Activated B cell treated with CpG ODN at 0.5 μM for 24 hours (primary cell): ENCODE data around the gene THAP7. TPM values are rescaled to one million over a fixed set of nuclear protein-coding genes. Genes with fewer than 3 reads are reported as not detected.
"Not testable (repeated sequence)": the region's sequence is repeated elsewhere in the genome, so short reads cannot be mapped to it uniquely, and the experiment has no call there.

Source experiments
- ATAC-seq: fragments of 200-7000 bp; cut with Tn5 transposase; one replicate; pipeline ENCODE4 v1.10.0; 2021; ENCODE audit warnings: low read depth, mild to moderate bottlenecking, moderate library complexity
- CTCF ChIA-PET: fragments of 350-600 bp; sonication (Branson Sonifier 250); formaldehyde crosslinking; loops from one replicate; lab custom pipeline; 2021; ENCODE audit warnings: antibody characterized with exemption; lab: Charles Lee
- POLR2A ChIA-PET: fragments of 350-600 bp; sonication (Branson Sonifier 250); formaldehyde crosslinking; loops from one replicate; lab custom pipeline; 2021; ENCODE audit warnings: antibody characterized with exemption; lab: Charles Lee
- DNase-seq: peaks from one replicate; pipeline ENCODE4 v3.0.0; 2022
- H3K27ac Mint-ChIP-seq: one replicate; pipeline ENCODE4 v1.8.0; 2020; ENCODE audit warnings: mixed read lengths
- H3K27me3 Mint-ChIP-seq: one replicate; pipeline ENCODE4 v1.8.0; 2021; ENCODE audit warnings: mixed read lengths
- H3K36me3 Mint-ChIP-seq: one replicate; pipeline ENCODE4 v1.8.0; 2021; ENCODE audit warnings: low read depth, mixed read lengths
- H3K4me1 Mint-ChIP-seq: one replicate; pipeline ENCODE4 v1.8.0; 2021; ENCODE audit warnings: mixed read lengths
- H3K4me3 Mint-ChIP-seq: one replicate; pipeline ENCODE4 v1.8.0; 2020; ENCODE audit warnings: mild to moderate bottlenecking, mixed read lengths
- H3K9me3 Mint-ChIP-seq: one replicate; pipeline ENCODE4 v1.8.0; 2020; ENCODE audit warnings: mixed read lengths
- intact Hi-C: fragments of 100-400 bp; cut with micrococcal nuclease; formaldehyde crosslinking; loops from one replicate; pipeline ENCODE4 v1.15.1; 2024
- total RNA-seq: library from RNA; stranded (reverse); gene quantifications from 2 replicates; pipeline ENCODE4 v1.2.3, GENCODE V29; 2022
- TF ChIP-seq, protein P1 (sequence below): fragments of 200-600 bp; IDR thresholded peaks from one replicate; pipeline ENCODE4 v1.8.0; 2022; ENCODE audit warnings: antibody characterized with exemption, mild to moderate bottlenecking

The THAP7 gene
- total RNA-seq, 1 donor from 2014 or later = 27.1 TPM

DNA sequence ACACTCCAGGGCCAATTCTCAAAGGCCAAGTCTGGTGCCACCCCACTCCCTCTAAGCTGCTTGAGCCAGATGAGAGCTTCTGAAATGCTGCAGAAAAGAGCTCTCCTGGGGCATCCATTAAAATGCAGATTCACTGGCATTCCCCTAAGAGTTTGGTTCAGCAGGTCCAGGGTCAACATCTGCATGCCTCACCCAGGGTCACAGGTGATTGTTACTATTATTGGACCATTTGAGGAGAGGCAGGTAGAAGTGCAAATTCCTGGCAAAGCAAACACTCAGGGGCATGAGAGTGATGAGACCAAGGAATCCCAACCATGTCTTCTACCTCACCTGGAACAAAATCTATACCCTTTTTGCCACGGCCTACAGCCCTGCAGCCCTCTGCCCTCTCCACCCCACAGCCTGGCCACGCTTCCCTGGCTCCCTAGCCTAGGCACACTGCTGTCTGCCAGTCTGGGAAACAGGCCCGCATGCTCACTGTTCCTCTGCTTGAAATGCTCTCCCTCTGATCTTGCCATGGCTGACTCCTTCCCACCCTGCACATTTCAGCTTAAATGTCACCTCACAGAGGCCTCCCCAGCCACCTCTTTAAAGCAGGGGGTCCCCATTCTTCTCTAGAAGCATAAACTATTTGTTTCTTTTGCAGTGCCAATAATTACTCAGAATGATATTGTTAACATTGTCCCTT lies 8.7 kb upstream of the THAP7 start:
- CTCF ChIA-PET = no interaction called here
- DNase-seq = no peak
- no peak overlapping the region for H3K4me3 Mint-ChIP-seq
- no peaks in the 10 kb centered on the region for H3K36me3 Mint-ChIP-seq
- intact Hi-C loops = loop anchor here (5.0 kb wide), 1 partner anchor 308 kb away; no protein-coding TSS in a partner anchor
- no peak for ATAC-seq
- TF ChIP-seq, protein P1, sequence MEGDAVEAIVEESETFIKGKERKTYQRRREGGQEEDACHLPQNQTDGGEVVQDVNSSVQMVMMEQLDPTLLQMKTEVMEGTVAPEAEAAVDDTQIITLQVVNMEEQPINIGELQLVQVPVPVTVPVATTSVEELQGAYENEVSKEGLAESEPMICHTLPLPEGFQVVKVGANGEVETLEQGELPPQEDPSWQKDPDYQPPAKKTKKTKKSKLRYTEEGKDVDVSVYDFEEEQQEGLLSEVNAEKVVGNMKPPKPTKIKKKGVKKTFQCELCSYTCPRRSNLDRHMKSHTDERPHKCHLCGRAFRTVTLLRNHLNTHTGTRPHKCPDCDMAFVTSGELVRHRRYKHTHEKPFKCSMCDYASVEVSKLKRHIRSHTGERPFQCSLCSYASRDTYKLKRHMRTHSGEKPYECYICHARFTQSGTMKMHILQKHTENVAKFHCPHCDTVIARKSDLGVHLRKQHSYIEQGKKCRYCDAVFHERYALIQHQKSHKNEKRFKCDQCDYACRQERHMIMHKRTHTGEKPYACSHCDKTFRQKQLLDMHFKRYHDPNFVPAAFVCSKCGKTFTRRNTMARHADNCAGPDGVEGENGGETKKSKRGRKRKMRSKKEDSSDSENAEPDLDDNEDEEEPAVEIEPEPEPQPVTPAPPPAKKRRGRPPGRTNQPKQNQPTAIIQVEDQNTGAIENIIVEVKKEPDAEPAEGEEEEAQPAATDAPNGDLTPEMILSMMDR = no peak
- no peaks in the 10 kb centered on the region for H3K27me3 Mint-ChIP-seq
- POLR2A ChIA-PET = no interaction called here
- H3K27ac Mint-ChIP-seq = no peak overlapping the region
- H3K9me3 Mint-ChIP-seq = no peaks in the 10 kb centered on the region
- peaks cover 24% of the 10 kb centered on the region for H3K4me1 Mint-ChIP-seq

DNA sequence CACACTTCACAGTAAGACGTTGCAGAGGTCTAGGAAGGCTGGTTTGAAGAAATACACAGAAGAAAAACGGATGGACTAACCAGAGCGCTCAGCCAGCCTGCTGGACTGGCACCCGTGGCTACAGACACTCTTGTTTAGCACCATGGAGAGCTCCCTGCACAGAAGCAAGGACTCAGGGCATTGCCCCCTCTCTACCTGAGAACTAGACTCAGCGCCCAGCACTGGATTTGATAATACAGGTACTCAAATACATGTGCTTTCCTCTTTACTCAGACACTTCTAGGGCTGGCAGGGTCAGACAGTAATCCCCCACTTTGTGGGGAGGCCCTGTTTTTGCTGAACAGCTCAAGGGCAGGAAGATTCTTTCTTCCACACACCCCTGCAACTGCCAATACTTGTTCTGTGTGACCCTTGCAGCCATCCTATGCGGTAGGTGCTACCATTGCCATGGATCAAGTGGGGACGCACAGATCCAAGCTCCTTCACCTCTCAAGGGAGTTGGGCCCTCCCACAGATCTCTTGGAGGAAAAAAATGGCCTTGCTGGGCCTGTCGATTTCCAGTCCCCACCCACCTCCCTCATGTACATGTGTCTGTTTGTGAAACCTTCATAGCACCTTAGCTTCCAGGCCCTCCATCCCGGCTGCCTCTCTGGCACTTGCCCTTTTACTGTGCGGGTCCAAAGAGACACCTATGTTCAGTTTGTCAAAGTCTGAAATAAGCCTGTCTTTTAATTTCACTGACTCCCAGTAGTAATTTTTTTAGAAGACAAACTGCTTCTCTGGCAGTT lies 7.9 kb upstream of the THAP7 start:
- Mint-ChIP-seq H3K27ac (no peak overlapping the region), H3K4me3 (no peak overlapping the region), H3K9me3 (no peaks in the 10 kb centered on the region), H3K4me1 (peaks cover 16% of the 10 kb centered on the region), H3K36me3 (no peaks in the 10 kb centered on the region), H3K27me3 (no peaks in the 10 kb centered on the region)
- DNase-seq (no peak), ATAC-seq (no peak)
- intact Hi-C loops = loop anchor here (5.0 kb wide), 1 partner anchor 308 kb away; no protein-coding TSS in a partner anchor
- TF ChIP-seq, protein P1 = no peak
- POLR2A ChIA-PET = no interaction called here
- CTCF ChIA-PET = no interaction called here

DNA sequence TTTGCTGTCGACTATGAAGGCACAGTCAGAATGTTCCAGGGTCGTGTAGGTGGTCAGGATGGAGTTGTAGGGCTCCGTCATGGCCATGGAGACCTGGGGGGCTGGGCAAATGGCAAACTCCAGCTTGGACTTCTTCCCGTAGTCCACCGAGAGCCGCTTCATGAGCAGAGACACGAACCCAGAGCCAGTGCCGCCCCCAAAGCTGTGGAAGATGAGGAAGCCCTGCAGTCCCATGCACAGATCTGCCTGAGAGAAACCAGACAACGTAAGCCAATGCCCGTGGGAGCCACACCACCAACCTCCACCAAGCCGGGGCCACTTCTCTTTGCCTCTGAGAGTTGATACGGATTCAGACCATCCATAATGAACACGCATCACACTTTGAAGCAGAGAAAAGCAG lies 7.3 kb upstream of the THAP7 start:
- CTCF ChIA-PET, H3K36me3 Mint-ChIP-seq, H3K4me3 Mint-ChIP-seq, intact Hi-C loops, DNase-seq, H3K27me3 Mint-ChIP-seq, H3K9me3 Mint-ChIP-seq, POLR2A ChIA-PET, ATAC-seq, H3K27ac Mint-ChIP-seq: not testable (repeated sequence)
- H3K4me1 Mint-ChIP-seq = peaks cover 10% of the 10 kb centered on the region

DNA sequence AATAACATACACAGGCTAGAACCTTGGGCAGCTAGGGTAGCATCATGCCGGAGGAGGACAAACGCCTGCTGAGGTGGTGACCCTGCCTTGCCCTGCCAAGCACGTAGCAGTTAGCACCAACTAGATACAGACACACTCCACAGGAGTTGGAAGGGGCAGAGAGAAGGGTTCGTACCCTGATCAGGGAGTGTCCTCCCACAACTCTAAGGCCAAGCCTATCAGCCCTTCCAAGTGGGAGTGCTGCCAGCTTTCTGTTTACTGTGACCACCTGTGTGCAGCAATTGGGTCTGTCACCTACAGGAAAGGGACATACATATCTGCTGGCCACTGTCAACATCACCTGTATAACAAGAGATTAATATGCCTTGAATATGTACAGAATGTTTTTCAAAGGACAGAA lies 1.9 kb upstream of the THAP7 start:
- intact Hi-C loops = loop anchor here (2.0 to 5.0 kb wide), 2 partner anchors 36 to 887 kb away; partner anchors contain the start of genes AIFM3, RANBP1 and TRMT2A

DNA sequence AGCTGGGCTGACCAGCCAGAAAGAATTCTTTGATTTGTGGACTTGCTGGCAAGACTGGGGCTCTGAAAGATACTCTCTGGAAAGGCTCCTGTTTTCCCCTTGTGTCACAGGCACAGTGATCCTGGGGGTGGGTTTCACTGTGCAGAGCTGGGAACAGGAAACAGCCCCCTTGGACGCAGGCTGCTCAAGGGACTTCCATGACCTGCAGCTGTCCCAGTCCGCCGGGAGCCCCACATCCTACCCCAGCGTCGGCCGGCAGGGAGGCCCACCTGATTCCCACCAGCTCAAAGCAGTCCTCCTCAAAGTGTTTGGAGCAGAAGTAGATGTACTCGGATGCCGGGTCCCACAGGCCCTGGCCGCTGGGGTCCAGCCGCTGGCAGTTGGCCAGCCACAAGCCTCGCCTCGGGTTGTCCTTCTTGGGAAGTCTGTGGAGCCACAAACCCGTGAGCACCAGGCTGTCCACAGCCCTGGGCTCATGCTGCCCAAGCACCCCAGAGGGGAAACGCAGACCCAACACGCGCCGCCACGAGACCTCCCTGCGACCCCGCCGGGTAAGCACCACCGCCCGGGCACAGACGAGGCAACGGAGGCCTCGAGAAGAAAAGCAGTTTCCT lies 824 bp downstream of the THAP7 start:
- Mint-ChIP-seq H3K4me1 (peaks cover 26% of the 10 kb centered on the region), H3K4me3 (peak overlapping the region; percentile 93), H3K27ac (peak overlapping the region; percentile 98), H3K36me3 (peaks cover 34% of the 10 kb centered on the region), H3K27me3 (no peaks in the 10 kb centered on the region), H3K9me3 (no peaks in the 10 kb centered on the region)
- ChIA-PET CTCF (no interaction called here), POLR2A (interaction anchor here (0.6 to 6.5 kb wide), 3 partner anchors 12 to 29 kb away, joined by 4 to 90 read pairs (median 37); partner anchors contain the start of genes LZTR1 and P2RX6)
- ATAC-seq (no peak), DNase-seq (no peak)
- TF ChIP-seq, protein P1 = no peak
- intact Hi-C loops = loop anchor here (1.0 to 5.0 kb wide), 2 partner anchors 34 to 84 kb away; partner anchors contain the start of genes AIFM3 and CRKL

More for the DNA sequence above, 1.9 kb upstream of the THAP7 start:
- DNase-seq (no peak), ATAC-seq (no peak)
- Mint-ChIP-seq H3K9me3 (no peaks in the 10 kb centered on the region), H3K27me3 (no peaks in the 10 kb centered on the region), H3K4me1 (peaks cover 26% of the 10 kb centered on the region), H3K27ac (peak overlapping the region; percentile 98), H3K4me3 (peak overlapping the region; percentile 93), H3K36me3 (peaks cover 17% of the 10 kb centered on the region)
- POLR2A ChIA-PET = interaction anchor here (3.5 to 6.5 kb wide), 2 partner anchors 10 to 22 kb away, joined by 37 to 90 read pairs; partner anchors contain the start of genes LZTR1 and P2RX6
- TF ChIP-seq, protein P1 = no peak
- CTCF ChIA-PET = no interaction called here
